GM20431 (cell line): Measurements from ENCODE around the gene ZNF382.
"Not testable (repeated sequence)": the region's sequence is repeated elsewhere in the genome, so short reads cannot be mapped to it uniquely, and the experiment has no call there.

Experiments
- in situ Hi-C: fragments of 300-500 bp; cut with MseI, MboI; formaldehyde crosslinking; loops from one replicate; pipeline ENCODE4 v1.15.0; 2020; ENCODE audit warnings: low sequenced_read_pairs; ENCODE audit not compliant: unreplicated experiment

Gene ZNF382

DNA sequence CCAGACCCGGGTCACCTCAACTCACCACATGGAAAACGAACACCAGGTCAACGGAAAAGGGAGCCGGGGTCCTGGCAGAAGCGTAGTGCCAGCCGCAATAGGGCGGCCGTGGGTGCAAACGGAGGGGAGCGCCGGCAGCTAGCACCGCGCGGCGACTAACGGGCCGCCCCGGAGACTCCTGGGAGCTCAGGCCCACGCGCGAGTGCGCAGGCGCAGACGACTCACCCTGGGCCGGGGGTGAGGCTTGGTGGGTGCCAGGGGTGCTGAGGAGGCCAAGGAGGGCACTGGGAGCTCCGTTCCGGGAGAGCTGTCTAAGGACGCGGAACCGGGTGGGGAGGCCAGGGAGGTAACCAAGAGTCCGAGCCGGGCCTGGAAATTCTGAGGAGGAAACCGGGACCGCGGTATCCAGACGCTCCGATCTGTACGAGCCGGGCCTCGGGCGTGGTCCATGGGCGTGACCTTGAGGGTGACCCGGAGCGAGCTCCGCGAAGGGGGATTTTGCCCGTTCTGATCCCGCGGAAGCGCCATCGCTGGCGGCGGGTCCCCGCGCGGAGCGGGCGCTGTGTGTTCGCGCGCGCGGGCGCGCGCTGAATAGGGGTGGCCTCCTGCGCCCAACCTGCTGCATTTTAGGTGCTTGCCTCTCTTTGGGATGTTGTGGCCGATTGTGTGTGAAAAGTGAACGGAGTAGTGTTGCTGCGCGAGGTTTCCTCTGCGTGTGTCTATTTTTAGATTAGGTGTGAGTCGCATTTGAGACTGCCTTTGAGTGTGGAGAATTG is at the start of gene ZNF382:
Gene ZNF382, plus strand, starts transcription at position 213 of the 776 bp plus-strand sequence. CDS start 4,602 bp downstream, outside the sequence.
- in situ Hi-C loops, result no loop called here

- in situ Hi-C loops, result no loop called here
Measured at GRCh38 chr19:36564391-36564790, 40.7 kb upstream of the ZNF382 start.

- in situ Hi-C loops, result no loop called here
Measured at GRCh38 chr19:36572593-36573019, 32.5 kb upstream of the ZNF382 start.

GRCh38 chr19:36573020-36573894 is 31.9 kb upstream of the ZNF382 start, which contains the start of gene ZNF529:
Gene ZNF529, minus strand, starts transcription at chr19:36573292. Its CDS starts 946 bp downstream, at chr19:36572346.
- in situ Hi-C loops, result no loop called here

DNA sequence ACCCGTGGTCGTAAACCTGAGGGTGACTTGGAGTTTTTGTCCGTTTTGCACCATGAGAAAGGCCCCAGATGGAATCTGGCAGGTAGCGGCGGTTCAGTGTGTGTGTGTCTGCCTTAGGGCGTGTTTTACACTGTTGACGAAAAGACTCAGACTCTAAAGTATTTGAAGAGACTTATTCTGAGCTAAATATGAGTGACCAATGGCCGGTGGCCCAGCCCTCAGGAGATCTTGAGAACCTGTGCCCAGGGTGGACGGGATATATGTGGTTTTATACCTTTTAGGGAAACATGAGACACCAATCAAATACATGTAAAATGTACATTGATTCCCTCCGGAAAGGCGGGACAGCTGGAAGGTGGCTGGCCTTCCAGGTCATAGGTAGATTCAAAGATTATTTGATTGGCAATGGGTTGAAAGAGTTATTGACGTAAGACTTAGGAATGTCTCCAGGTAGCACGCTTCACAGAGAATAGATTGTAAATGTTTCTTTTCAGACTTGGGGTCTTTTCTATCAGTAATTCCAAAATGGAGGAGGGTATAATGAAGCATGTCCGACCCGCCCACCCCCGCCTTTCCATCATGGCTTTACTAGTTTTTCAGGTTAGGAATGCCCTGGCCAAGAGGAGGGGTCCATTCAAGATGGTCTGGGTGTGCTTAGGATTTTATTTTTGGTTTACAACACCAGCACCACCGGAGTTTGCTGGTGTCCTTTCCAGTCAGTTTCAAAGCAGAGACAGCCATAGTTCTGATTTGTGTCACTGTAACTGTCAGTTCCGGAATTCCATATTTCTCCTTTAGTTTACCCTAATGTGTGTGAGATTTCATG is 31.0 kb upstream of the ZNF382 start:
- in situ Hi-C loops, result no loop called here

GRCh38 chr19:36574741-36575140 is 30.4 kb upstream of the ZNF382 start:
- in situ Hi-C loops, result no loop called here

GRCh38 chr19:36577271-36577996 is 27.7 kb upstream of the ZNF382 start:
- in situ Hi-C loops, result no loop called here

DNA sequence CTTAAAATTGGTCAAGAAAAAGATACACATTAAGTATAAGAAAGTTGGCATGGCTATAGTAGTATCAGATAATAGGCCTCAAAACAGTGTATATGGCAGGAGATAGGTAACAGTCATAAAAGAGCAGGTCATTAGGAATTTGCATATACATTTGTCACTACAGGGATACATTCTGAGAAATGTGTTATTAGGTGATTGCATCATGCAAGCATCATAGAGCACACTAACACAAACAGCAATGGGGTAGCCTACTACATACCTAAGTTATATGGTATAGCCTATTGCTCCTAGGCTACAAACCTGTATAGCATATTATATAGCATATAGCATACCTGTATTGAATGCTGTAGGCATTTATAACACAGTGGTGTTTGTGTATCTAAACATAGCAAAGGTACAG is 25.9 kb upstream of the ZNF382 start:
- in situ Hi-C loops, result no loop called here

DNA sequence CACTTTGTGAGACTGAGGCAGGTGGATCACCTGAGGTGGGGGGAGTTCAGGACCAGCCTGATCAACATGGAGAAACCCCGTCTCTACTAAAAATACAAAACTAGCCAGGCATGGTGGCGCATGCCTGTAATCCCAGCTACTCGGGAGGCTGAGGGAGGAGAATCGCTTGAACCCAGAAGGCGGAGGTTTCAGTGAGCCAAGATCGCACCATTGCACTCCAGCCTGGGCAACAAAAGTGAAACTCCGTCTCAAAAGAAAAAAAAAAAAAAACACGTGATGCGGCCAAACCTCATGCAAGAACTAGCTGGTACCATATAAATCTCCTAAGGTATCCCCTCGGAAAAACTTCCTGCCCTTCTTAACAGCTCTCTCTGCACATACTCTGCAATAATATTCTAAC is 2.4 kb upstream of the ZNF382 start:
- in situ Hi-C loops, result not testable (repeated sequence)

- in situ Hi-C loops, result no loop called here
Measured at GRCh38 chr19:36604656-36605100, 435 bp upstream of the ZNF382 start.

DNA sequence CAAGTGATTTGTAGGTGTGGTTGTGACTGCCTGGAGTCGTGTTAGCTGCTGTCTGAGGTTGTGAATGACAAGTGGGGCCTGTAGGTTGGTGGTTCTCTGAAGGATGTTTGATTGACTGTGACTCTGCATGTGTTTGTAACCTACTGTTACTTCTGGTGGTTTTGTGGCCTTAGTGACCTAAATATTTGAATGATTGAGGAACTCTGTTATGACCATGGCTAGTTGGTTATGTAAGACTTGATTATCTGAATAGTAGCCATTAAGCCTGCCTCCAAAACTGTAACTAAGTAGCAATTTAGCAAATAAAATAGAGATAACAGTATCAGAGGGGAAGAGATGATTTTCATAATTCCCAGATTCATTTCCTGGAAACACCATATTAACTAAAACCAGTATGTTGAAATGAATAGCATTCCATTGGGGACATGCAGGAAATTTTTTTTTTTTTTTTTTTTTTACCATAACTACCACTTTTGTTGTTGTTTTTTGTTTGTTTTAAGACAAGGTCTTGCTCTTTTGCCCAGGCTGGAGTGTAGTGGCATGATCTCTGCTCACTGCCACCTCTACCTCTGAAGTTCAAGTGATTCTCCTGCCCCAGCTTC is 865 bp downstream of the ZNF382 start:
- in situ Hi-C loops, result no loop called here

DNA sequence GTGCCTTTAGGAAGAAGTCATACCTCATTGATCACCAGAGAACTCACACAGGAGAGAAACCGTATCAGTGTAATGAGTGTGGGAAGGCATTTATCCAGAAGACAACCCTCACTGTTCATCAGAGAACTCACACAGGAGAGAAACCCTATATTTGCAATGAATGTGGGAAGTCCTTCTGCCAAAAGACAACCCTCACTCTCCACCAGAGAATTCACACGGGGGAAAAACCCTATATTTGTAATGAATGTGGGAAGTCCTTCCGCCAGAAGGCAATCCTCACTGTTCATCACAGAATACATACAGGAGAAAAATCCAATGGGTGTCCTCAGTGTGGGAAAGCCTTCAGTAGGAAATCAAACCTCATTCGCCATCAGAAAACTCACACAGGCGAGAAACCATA is 21.9 kb downstream of the ZNF382 start:
- in situ Hi-C loops, result no loop called here

DNA sequence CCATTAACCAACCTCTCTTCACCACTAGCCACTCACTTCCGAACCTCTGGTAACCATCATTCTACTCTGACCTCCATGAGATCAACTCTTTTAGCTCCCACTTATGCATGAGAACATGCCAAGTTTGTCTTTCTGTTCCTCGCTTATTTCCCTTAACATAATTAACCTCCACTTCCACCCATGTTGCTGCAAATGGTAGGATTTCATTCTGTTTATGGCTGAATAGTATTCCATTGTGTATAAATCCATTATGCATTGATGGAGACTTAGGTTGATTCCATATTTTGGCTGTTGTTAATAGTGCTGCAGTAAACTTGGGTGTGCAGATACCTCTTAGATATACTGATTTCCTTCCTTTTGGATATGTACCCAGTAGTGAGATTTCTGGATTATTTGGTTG is 30.2 kb downstream of the ZNF382 start:
- in situ Hi-C loops, result no loop called here

DNA sequence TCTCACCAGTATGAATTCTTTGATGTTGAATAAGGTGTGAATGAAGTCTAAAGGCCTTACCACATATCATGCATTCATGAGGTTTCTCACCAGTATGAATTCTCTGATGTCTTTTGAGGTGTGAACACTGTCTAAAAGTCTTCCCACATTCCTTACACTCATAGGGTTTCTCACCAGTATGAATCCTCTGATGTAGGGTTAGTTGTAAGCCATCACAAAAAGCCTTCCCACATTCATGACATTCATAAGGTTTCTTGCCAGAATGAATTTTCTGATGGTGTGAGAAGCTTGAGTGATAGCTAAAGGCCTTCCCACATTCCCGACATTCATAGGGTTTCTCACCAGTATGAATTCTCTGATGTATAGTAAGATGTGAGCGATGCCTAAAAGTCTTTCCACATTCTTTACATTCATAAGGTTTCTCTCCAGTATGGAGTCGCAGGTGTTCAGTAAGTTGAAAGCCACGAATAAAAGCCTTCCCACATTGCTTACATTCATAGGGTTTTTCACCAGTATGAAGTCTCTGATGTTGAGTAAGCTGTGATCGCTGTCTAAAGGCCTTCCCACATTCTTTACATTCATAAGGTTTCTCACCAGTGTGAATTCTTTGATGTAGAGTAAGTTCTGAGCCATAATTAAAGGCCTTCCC is 33.9 kb downstream of the ZNF382 start:
- in situ Hi-C loops, result no loop called here

- in situ Hi-C loops, result no loop called here
Measured at GRCh38 chr19:36646746-36647145, 41.6 kb downstream of the ZNF382 start.

DNA sequence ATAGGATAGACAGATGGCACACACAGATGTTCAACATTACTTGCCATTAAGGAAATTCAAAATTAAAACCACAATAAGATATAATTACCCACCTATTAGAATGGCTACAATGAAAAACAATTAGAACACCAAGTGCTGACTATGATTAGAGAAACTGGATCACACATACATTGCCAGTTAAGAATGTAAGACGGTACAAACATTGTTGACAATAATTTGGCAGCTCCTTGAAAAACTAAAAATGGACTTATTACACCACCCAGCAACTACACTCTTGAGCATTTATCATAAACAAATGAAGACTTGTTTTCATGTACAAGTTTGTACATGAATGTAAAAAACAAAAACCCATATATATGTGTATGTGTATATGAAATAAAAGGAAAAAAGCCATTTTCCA is 47.8 kb downstream of the ZNF382 start:
- in situ Hi-C loops, result no loop called here

DNA sequence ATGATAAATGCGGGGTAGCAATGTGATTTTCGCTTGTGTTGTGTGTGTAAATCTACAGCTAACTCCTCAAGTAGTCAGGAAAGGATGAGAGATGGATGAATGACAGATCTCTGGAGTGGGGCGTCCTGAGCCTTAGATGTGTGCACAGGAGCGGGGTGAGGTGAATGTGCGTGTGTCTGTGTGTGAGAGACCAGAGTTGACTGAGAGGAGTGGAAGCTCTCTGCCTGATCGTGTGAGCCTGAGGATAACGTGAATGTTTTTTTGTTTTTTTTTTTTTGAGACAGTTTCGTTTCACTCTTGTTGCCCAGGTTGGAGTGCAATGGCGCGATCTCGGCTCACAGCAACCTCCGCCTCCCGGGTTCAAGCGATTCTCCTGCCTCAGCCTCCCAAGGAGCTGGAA is 60.7 kb downstream of the ZNF382 start:
- in situ Hi-C loops, result no loop called here

DNA sequence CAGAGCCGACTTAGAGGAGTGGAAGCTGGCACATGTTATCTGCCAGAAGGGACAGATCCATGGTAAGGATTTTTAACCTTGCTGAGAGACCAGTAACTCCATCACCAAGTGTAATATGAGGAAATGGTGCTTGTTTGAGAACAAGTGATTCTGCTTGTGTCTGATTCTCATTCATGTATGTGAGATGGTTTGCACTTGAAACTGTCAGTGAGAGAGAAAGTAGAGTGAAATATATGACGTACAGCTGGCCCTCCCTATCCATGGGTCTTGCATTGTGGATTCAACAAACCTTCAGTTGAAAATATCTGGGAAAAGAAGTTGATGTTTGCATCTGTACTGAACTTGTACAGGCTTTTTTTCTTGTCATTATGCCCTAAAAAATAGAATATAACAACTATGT is 63.5 kb downstream of the ZNF382 start:
- in situ Hi-C loops, result no loop called here

DNA sequence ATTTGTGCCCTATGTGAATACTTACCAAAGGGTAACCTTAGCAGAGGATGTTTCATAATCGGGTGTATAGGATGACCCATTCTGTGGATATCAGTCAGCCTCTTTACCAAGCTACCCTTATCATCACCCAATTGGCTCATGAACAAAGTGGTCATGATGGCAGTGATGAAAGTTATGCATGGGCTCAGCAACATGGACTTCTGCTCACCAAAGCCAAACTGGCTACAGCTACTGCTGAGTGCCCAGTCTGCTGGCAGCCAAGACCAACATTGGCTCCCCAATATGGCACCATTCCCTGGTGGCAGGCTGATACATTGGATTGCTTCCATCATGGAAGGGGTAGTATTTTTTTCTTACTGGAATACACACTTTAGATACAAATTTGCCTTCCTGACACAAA is 67.3 kb downstream of the ZNF382 start:
- in situ Hi-C loops, result no loop called here
